COR-L47 (cell line): ENCODE data around the gene SLC9C2.
"Not testable (repeated sequence)": the region's sequence is repeated elsewhere in the genome, so short reads cannot be mapped to it uniquely, and the experiment has no call there.

Source experiments
- DNase-seq: peaks from one replicate; lab custom pipeline; 2025; lab: John Stamatoyannopoulos, UW

SLC9C2 gene

DNA sequence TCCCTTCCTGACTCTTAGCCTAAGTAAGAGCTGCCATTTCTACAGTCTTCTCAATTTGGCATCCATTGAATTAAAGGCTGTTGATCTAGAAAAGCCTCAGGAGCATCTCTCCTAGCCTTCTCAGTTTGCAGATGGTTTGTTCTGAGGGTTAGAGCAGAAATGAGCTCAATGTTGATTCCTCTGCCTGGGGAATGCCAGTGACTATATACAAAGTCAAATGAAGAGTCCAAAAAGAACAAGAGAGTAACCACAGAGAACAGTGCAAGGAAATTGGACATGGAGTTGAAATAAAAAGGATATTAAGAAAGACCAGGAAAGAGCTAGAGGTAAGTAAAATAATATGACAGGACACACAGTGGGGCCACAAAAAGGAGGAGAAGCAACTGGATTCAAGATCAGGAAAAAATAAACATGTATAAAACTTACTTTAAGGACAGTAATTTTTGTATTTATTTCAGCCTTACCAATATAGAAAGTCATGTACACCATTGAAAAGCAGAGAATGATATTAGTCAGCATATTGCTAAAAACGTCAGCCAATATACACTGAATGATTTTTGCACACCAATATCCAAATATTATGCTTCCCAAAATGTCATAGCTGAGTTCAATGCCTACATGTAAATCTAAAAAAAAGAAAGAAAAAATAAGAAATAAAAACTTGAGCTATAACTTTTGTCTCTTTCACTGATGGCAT, 21.3 kb downstream of the SLC9C2 start:
- no peak for DNase-seq

DNA sequence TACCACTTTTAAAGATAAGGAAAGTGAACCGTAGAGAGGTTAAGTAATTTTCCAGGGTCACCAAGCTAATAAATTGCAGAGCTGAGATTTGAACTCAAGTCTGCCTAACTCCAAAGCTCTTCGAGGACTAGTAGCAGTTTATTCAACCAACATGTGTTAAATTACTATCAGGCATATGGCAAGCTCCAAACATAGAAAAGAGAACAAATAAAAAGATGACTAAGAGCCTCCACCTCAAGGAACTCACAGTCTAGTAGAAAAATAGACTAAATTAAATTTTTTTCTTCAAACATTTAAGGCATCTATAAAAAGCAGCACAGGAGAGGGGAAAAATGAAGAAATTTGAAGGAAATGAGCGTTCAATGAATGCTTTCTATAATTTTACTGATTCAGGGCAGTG, 22.2 kb downstream of the SLC9C2 start:
- DNase-seq: no peak

DNA sequence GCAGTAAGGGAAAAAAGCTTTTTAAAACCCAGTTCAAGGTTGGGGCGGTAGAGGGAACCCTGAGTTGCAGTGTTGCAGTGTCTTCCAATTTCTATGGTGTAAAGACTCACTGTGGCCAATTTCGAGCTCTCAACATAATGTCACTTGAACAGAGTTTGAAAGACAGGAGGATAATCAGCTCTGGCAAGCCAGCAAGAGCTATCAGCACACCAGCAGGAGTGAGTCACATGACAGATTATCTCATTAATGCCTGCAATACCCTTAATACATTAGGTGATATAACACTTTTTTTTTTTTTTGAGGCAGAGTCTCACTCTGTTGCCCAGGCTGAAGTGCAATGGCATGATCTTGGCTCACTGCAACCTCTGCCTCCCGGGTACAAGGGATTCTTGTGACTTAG, 22.8 kb downstream of the SLC9C2 start:
- DNase-seq: no peak

- no peak for DNase-seq
Observed at GRCh38 chr1:173573596-173573995, 29.3 kb downstream of the SLC9C2 start.

DNA sequence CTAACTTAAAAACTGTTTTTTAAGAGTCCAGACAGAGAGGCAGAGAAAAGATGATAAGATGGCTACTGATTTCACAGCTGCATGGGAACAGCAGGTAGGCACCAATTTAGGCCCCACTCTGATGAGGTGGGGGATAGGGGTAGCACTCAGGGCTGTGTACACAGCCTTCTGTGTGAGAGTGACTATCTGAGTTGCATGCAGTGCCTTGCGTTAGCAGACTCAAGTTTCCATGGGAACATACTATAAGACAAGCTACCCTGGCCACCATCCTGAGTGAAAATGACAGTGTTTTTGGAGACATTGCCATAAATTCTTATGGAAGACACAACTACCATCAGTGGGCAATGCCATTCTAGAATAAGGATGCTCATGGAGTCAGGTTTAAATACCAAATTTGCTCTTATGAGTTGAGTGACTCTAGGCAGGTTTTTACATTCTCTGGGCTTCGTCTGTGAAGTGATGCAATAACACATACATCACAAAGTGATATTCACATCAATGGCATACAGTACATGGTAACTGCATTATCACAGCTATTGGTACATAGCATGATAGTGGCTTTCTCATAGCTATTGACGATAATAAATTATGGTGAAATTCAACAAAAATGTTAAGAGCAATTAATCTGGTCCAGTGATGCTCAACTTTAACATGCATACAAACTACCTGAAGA, 30.5 kb downstream of the SLC9C2 start:
- DNase-seq: no peak

DNA sequence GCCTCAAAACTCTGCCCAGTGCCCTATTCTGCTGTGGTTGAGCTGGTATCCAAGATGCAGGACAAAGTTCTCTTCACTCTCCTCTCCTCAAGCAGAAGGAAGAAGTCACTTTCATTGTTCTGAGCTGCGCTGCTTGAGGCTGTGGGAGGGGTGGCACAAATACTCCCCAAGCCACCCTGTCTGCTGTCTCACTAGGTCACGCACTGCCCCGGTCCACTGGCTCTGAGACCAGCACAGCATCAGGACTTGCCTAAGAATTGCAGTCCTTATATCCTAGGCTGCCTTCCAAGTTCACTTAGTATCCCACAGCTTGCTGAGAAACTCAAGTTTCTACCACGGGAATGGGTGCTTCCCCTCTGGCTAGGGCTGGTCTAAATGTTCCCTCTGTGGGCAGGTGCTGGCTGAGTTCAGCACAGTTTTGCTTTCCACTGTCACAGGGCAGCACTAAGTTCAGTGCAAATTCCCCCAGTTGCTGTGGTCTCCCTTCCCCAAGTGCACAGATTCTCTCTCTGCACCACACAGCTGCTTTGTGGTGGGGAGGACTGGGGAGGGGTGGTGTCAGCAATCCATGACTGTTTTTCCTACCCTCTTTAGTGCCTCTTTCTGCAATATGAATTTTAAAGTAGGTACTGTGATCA, 32.4 kb downstream of the SLC9C2 start:
- no peak for DNase-seq

DNA sequence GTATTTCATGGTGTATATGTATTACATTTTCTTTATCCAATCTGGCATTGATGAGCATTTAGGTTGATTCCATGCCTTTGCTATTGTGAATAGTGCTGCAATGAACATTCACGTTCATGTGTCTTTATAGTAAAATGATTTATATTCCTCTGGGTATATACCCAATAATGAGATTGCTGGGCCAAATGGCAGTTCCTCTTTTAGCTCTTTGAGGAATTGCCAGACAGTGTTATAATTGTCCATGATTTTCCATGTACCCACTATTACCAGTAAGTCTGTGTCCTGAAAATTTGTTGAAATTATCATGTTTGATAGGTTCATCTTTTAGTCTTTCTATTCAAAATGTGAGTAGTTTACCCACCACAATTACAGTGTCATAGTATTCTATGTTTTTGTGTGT, 34.4 kb downstream of the SLC9C2 start:
- no peak for DNase-seq

DNA sequence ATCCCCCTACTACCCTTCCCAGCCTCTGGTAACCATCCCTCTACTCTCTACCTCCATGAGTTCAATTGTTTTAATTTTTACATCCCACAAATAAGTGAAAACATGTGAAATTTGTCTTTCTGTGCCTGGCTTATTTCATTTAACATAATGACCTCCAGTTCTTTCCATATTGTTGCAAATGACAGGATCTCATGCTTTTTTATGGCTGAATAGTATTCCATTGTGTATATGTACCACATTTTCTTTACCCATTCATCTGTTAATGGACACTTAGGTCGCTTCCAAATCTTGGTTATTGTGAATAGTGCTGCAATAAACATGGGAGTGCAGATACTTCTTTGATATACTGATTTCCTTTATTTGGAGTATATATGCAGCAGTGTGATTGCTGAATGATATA, 39.0 kb downstream of the SLC9C2 start:
- not testable (repeated sequence) for DNase-seq

- no peak for DNase-seq
Observed at GRCh38 chr1:173562813-173563212, 40.1 kb downstream of the SLC9C2 start.

GRCh38 chr1:173561263-173561662, 41.6 kb downstream of the SLC9C2 start:
- DNase-seq: no peak

- DNase-seq: no peak
Observed at GRCh38 chr1:173560285-173560880, 42.5 kb downstream of the SLC9C2 start.

DNA sequence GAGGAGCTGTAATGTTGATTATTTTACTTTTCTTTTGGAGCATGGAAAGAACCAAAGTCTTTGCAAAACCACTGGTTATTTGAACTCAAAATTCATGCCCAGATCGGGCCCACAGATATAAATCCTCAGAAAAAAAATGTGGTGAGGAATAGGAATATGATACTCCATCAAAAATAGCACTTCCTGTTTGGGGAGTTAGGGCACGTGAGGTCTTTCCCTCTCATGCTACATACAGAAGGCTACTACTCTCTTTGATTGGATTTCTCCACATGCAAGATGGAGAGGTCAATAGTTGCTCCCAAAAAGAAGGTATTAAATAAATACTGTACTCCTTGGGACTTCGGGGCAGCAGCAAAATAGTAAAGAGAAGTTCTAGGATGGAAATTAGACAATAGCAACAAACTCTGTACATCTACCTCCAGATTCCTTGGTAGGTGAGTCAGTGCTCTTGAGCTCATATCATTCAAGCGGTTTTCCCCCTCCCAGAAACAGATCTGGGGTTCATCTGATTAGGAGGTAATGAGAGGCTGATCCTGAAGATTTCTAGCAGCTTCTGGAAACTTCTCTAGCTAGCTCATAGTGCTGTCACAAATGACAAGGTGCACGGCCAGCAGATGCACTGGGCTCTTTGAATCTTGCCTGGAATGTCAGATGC, 47.1 kb downstream of the SLC9C2 start:
- DNase-seq: no peak

DNA sequence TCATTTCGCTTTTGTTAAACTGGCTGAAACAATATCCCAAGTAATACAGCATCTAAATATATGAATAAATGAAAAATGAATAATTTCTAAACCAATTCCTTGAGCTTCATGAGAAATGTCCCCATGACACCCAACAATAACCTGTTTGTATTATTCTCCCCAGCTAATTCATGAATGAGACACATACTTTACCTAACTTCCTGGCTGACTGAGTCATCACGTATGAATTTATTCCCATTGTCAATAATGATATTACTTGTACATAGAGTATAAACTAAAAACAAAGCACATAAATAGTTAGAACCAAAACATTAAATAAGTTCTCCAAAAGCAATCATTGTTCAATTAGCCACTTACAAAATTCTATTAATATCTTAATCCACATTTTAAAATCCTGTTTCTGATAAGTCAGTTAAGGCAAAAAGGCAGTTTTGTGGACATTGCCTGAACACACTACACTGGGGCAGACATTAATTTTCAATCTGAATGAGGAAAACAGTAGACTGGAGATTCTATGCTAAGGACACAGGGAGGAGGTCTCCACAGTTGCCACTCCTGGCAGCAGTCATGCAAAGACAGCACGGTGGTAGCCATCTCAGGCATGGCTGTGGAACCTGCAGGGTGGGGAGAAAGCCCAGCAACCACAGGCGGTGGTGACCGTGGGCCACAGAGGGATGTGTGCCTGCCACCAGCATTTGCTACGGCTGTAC, 48.2 kb downstream of the SLC9C2 start:
- no peak for DNase-seq

- DNase-seq: no peak
Observed at GRCh38 chr1:173554089-173554488, 48.8 kb downstream of the SLC9C2 start.

GRCh38 chr1:173553312-173553711, 49.6 kb downstream of the SLC9C2 start:
- no peak for DNase-seq

GRCh38 chr1:173551699-173552098, 51.2 kb downstream of the SLC9C2 start:
- DNase-seq: no peak

DNA sequence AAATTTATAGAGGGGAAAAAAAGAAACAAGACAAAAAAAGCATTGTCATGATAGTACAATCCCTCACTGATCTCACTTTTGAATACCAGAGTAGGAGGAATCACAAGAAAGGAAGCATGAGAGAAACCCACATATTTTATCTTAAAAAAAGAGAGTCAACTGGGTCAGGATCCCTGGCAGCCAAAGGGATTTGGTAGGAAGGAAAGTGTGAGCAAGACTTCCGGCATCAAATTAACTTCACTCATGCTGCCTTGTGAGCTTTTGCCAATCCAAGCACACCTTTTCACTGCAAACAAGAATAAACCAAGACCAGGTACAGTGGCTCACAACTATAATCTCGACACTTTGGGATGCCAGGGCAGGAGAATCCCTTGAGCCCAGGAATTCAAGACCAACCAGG, 53.1 kb downstream of the SLC9C2 start:
- DNase-seq: no peak

DNA sequence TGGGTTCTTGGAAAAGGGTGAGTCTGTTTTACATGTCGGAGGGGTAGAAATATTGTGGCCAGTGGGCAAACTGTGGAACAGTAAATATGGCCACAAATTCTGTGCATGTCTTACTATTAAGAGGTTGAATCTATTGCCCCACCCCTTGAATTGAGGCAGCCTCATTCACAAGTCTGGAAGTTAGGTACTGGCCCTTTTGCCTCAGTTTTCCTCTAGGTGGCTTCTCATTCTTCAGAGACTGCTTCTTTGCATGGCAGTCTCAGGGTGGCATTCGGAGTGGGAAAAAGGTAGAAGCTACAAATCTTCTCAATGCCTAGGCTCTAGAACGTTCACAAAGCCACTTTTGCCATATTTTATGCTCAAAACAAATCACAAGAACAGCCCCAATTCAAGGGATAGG, 57.2 kb downstream of the SLC9C2 start:
- no peak for DNase-seq

DNA sequence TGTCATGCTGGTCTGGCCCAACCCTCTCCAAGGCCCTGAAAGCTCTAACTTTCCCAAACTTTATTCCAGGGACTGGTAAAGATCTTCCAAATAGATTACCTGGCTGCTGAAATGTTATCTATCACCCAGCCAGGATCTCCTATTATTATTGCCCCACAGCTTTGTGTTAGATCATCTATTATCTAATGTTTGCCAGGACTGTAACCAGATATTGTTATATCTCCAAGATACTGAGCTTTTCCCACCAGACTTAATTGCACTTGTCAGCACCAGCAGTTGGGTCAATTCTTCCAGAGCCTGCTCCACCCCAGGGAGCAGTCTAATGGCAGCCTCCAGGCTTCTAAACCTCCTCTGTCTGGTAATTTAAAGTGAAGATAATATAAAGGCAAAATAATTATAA, 66.6 kb downstream of the SLC9C2 start:
- DNase-seq: no peak

- DNase-seq: no peak
Observed at GRCh38 chr1:173532237-173532636, 70.6 kb downstream of the SLC9C2 start.

GRCh38 chr1:173530795-173531693, 71.8 kb downstream of the SLC9C2 start:
- DNase-seq: no peak
